Trophoblast cell (in vitro differentiated cells and primary cell): ENCODE results near the gene DNAI7.

Experiments used
- DNase-seq, 2 donors: peaks; one replicate each; pipeline ENCODE4 v3.0.0-alpha.2; 2016
- H2AFZ ChIP-seq: 2 replicates; pipeline ENCODE4 v1.6.1; 2013; ENCODE audit warnings: low read length, moderate library complexity, mild to moderate bottlenecking; ENCODE audit not compliant: insufficient read depth, poor library complexity
- H2AK5ac ChIP-seq: 2 replicates; pipeline ENCODE4 v1.6.1; 2013; ENCODE audit warnings: mild to moderate bottlenecking, low read length
- H2BK120ac ChIP-seq: 2 replicates; pipeline ENCODE4 v1.6.1; 2013; ENCODE audit warnings: low read length, mild to moderate bottlenecking, moderate library complexity; ENCODE audit not compliant: insufficient read depth, poor library complexity
- H2BK12ac ChIP-seq: 2 replicates; pipeline ENCODE4 v1.6.1; 2013; ENCODE audit warnings: mild to moderate bottlenecking, low read length, moderate library complexity
- H2BK5ac ChIP-seq: 2 replicates; pipeline ENCODE4 v1.6.1; 2013; ENCODE audit warnings: low read length, low read depth, moderate library complexity, mild to moderate bottlenecking; ENCODE audit not compliant: poor library complexity
- H3K14ac ChIP-seq: 2 replicates; pipeline ENCODE4 v1.6.1; 2013; ENCODE audit warnings: mild to moderate bottlenecking, low read length
- H3K18ac ChIP-seq: 2 replicates; pipeline ENCODE4 v1.6.1; 2013; ENCODE audit warnings: mild to moderate bottlenecking, low read length
- H3K23ac ChIP-seq: 2 replicates; pipeline ENCODE4 v1.6.1; 2013; ENCODE audit warnings: low read length
- H3K27ac ChIP-seq: 2 replicates; pipeline ENCODE4 v1.5.1; 2013; ENCODE audit warnings: low read depth, mild to moderate bottlenecking, inconsistent platforms, low read length, moderate library complexity
- H3K27me3 ChIP-seq: 2 replicates; pipeline ENCODE4 v1.6.1; 2013; ENCODE audit warnings: inconsistent platforms, mild to moderate bottlenecking, low read length, moderate library complexity; ENCODE audit not compliant: insufficient read depth
- H3K36me3 ChIP-seq, 2 experiments: 1 replicate in 1 of 2; 2 replicates in 1 of 2; pipeline ENCODE4 v1.6.1; 2013; ENCODE audit warnings: low read length in 2 of 2, mild to moderate bottlenecking in 2 of 2, moderate library complexity in 1 of 2; ENCODE audit not compliant: insufficient read depth in 2 of 2, control insufficient read depth in 1 of 2
- H3K4ac ChIP-seq: 2 replicates; pipeline ENCODE4 v1.6.1; 2013; ENCODE audit warnings: low read depth, mild to moderate bottlenecking, low read length, moderate library complexity
- H3K4me1 ChIP-seq, 2 experiments: 1 replicate in 1 of 2; 2 replicates in 1 of 2; pipeline ENCODE4 v1.6.1; 2013; ENCODE audit warnings: low read length in 2 of 2, mild to moderate bottlenecking in 2 of 2, moderate library complexity in 1 of 2; ENCODE audit not compliant: insufficient read depth in 2 of 2, control insufficient read depth in 1 of 2
- H3K4me2 ChIP-seq: 2 replicates; pipeline ENCODE4 v1.6.1; 2013; ENCODE audit warnings: inconsistent platforms, mild to moderate bottlenecking, low read length, moderate library complexity
- H3K4me3 ChIP-seq: 2 replicates; pipeline ENCODE4 v1.5.1; 2013; ENCODE audit warnings: mild to moderate bottlenecking, low read depth, low read length, inconsistent platforms
- H3K79me1 ChIP-seq: one replicate; pipeline ENCODE4 v1.6.1; 2013; ENCODE audit warnings: low read length
- H3K79me2 ChIP-seq: 2 replicates; pipeline ENCODE4 v1.6.1; 2013; ENCODE audit warnings: low read length, mild to moderate bottlenecking; ENCODE audit not compliant: control insufficient read depth, insufficient read depth, poor library complexity
- H3K9ac ChIP-seq: 2 replicates; pipeline ENCODE4 v1.6.1; 2013; ENCODE audit warnings: mild to moderate bottlenecking, low read length
- H3K9me3 ChIP-seq: 2 replicates; pipeline ENCODE4 v1.6.1; 2013; ENCODE audit warnings: low read depth, mild to moderate bottlenecking, control low read depth, inconsistent platforms, low read length; ENCODE audit not compliant: insufficient read depth
- H4K12ac ChIP-seq: 2 replicates; pipeline ENCODE4 v1.6.1; 2013; ENCODE audit warnings: low read depth, mild to moderate bottlenecking, low read length, moderate library complexity
- H4K8ac ChIP-seq: 2 replicates; pipeline ENCODE4 v1.6.1; 2013; ENCODE audit warnings: low read depth, mild to moderate bottlenecking, low read length, moderate library complexity
- H4K91ac ChIP-seq: one replicate; pipeline ENCODE4 v1.6.1; 2013; ENCODE audit warnings: low read depth, mild to moderate bottlenecking, low read length, moderate library complexity
- WGBS: extraction: QIAGEN DNeasy Blood & Tissue Kit; methylation state at CpG from one replicate; pipeline ENCODE4 v1.1.7; 2013; ENCODE audit warnings: missing lambda C conversion rate; ENCODE audit not compliant: insufficient read length, insufficient coverage; ENCODE audit errors: extremely low coverage; 5-methylcytosine and 5-hydroxymethylcytosine counted together

DNAI7 gene

GRCh38 chr12:25184132-25184531, 10.8 kb downstream of the DNAI7 start:
- Histone ChIP-seq H3K9ac (no peak overlapping the region), H3K14ac (no peak overlapping the region), H4K91ac (no peak overlapping the region), H3K18ac (no peak overlapping the region), H3K4ac (no peak overlapping the region), H3K27ac (no peak overlapping the region), H3K4me3 (no peak overlapping the region), H4K8ac (no peak overlapping the region), H3K9me3 (no peaks in the 10 kb centered on the region), H3K36me3 (no peaks in the 10 kb centered on the region), H3K4me1 (no peaks in the 10 kb centered on the region), H2AK5ac (no peak overlapping the region), H2AFZ (no peak overlapping the region), H3K4me2 (no peak overlapping the region), H4K12ac (no peak overlapping the region), H3K79me2 (no peaks in the 10 kb centered on the region), H2BK120ac (no peak overlapping the region), H3K27me3 (no peaks in the 10 kb centered on the region), H3K23ac (no peak overlapping the region), H2BK12ac (no peak overlapping the region), H2BK5ac (no peak overlapping the region), H3K79me1 (no peaks in the 10 kb centered on the region)
- no CpG with 5 or more reads among the region's 2 CpGs for whole genome bisulfite sequencing
- no peak for DNase-seq

DNA sequence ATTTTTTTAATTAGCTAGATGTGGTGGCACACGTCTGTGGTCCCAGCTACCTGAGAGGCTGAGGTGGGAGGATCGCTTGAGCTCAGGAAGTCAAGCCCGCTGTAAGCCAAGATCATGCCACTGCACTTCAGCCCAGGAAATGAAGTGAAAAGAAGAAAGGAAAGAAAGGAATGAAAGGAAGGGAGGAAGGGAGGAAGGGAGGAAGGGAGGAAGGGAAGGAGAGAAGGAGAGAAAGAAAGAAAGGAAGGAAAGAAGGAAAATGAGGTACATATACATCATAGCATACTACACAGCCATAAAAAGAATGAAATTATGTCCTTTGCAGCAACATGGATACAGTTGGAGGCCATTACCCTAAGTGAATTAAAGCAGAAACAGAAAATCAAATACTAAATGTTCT, 12.2 kb downstream of the DNAI7 start:
- Histone ChIP-seq H3K79me1 (no peaks in the 10 kb centered on the region), H3K23ac (no peak overlapping the region), H4K8ac (no peak overlapping the region), H3K4me3 (no peak overlapping the region), H3K4me2 (no peak overlapping the region), H3K79me2 (no peaks in the 10 kb centered on the region), H3K4ac (no peak overlapping the region), H2BK5ac (no peak overlapping the region), H3K36me3 (no peaks in the 10 kb centered on the region), H2BK12ac (no peak overlapping the region), H3K9ac (no peak overlapping the region), H3K27ac (no peak overlapping the region), H2AFZ (no peak overlapping the region), H3K18ac (no peak overlapping the region), H3K9me3 (no peaks in the 10 kb centered on the region), H3K27me3 (no peaks in the 10 kb centered on the region), H3K4me1 (no peaks in the 10 kb centered on the region), H4K91ac (no peak overlapping the region), H3K14ac (no peak overlapping the region), H4K12ac (no peak overlapping the region), H2AK5ac (no peak overlapping the region), H2BK120ac (no peak overlapping the region)
- no CpG with 5 or more reads among the region's 3 CpGs for WGBS
- DNase-seq, result no peak

GRCh38 chr12:25162866-25163265, 32.1 kb downstream of the DNAI7 start:
- Histone ChIP-seq H2AFZ (no peak overlapping the region), H2AK5ac (no peak overlapping the region), H3K4ac (no peak overlapping the region), H4K91ac (no peak overlapping the region), H2BK12ac (no peak overlapping the region), H3K9ac (no peak overlapping the region), H2BK120ac (no peak overlapping the region), H3K27me3 (no peaks in the 10 kb centered on the region), H3K79me2 (no peaks in the 10 kb centered on the region), H3K4me1 (no peaks in the 10 kb centered on the region), H3K27ac (no peak overlapping the region), H4K12ac (no peak overlapping the region), H2BK5ac (no peak overlapping the region), H3K9me3 (no peaks in the 10 kb centered on the region), H3K79me1 (no peaks in the 10 kb centered on the region), H3K23ac (no peak overlapping the region), H3K4me2 (no peak overlapping the region), H3K14ac (no peak overlapping the region), H3K18ac (no peak overlapping the region), H4K8ac (no peak overlapping the region), H3K36me3 (no peaks in the 10 kb centered on the region), H3K4me3 (no peak overlapping the region)
- WGBS, result no CpG with 5 or more reads among the region's 6 CpGs
- DNase-seq, result no peak

GRCh38 chr12:25156061-25156460, 38.9 kb downstream of the DNAI7 start:
- no peaks in the 10 kb centered on the region for H3K27me3 ChIP-seq
- no peak overlapping the region for H2BK120ac ChIP-seq
- H3K18ac ChIP-seq, result no peak overlapping the region
- no CpG with 5 or more reads among the region's 4 CpGs for WGBS
- no peak overlapping the region for H3K23ac ChIP-seq
- no peak for DNase-seq
- no peak overlapping the region for H3K4me3 ChIP-seq
- no peak overlapping the region for H3K9ac ChIP-seq
- H3K14ac ChIP-seq, result no peak overlapping the region
- no peak overlapping the region for H3K4ac ChIP-seq
- H4K8ac ChIP-seq, result no peak overlapping the region
- H3K4me1 ChIP-seq, result no peaks in the 10 kb centered on the region
- H4K12ac ChIP-seq, result no peak overlapping the region
- H3K4me2 ChIP-seq, result no peak overlapping the region
- H2BK5ac ChIP-seq, result no peak overlapping the region
- H4K91ac ChIP-seq, result no peak overlapping the region
- H3K79me1 ChIP-seq, result peaks cover 2% of the 10 kb centered on the region
- no peaks in the 10 kb centered on the region for H3K9me3 ChIP-seq
- H2AK5ac ChIP-seq, result no peak overlapping the region
- H2BK12ac ChIP-seq, result no peak overlapping the region
- no peaks in the 10 kb centered on the region for H3K79me2 ChIP-seq
- no peaks in the 10 kb centered on the region for H3K36me3 ChIP-seq
- H3K27ac ChIP-seq, result no peak overlapping the region
- H2AFZ ChIP-seq, result no peak overlapping the region
